Measurements from ENCODE around the gene KMT5B. TPM values are rescaled to one million over a fixed set of nuclear protein-coding genes. Genes with fewer than 3 reads are reported as not detected.
A peak's percentile ranks its signal among the peaks of the same experiment; 100 is the strongest.

The KMT5B gene
- total RNA-seq, 1 experiment from 2014 or later, result 43.8 TPM

GRCh38 chr11:68165601-68166000, 47.5 kb downstream of the KMT5B start (continued):
- no peak for TF ChIP-seq SMAD4 (CRISPR knock-in tag; IDR thresholded peaks at IDR 0.05)

- H3K36me3 Mint-ChIP-seq, result peaks cover 17% of the 10 kb centered on the region
These were observed 48.7 kb downstream of the KMT5B start for GRCh38 chr11:68164437-68164836.

GRCh38 chr11:68163691-68164090, 49.4 kb downstream of the KMT5B start:
- Mint-ChIP-seq H3K36me3 (peaks cover 14% of the 10 kb centered on the region), H3K27ac (peak overlapping the region; percentile 42; the same call in 1 of the 2 replicates), H3K9me3 (no peaks in the 10 kb centered on the region), H3K4me1 (peaks cover 4% of the 10 kb centered on the region; the same call in 1 of the 2 replicates), H3K4me3 (no peak overlapping the region), H3K27me3 (ENCODE audit: low read depth) (no peaks in the 10 kb centered on the region)
- DNase-seq (ENCODE audit: low spot score) (no peak), ATAC-seq (no peak)
- ChIA-PET CTCF (interaction anchor here (1.3 kb wide), 1 partner anchor 69 kb away, joined by 3 read pairs; no protein-coding TSS in a partner anchor), POLR2A (no interaction called here)
- TF ChIP-seq ATF1 (CRISPR knock-in tag; IDR thresholded peaks at IDR 0.05) (no peak), FOXK1 (CRISPR knock-in tag; IDR thresholded peaks at IDR 0.05) (no peak)

More at GRCh38 chr11:68164437-68164836, 48.7 kb downstream of the KMT5B start:
- TF ChIP-seq ATF1 (CRISPR knock-in tag; IDR thresholded peaks at IDR 0.05) (no peak), ZNF317 (CRISPR knock-in tag; IDR thresholded peaks at IDR 0.05; ENCODE audit: borderline replicate concordance, low read depth) (no peak), STAT6 (CRISPR knock-in tag; conservative IDR thresholded peaks at IDR 0.05; ENCODE audit: low read depth) (no peak), USF1 (CRISPR knock-in tag; IDR thresholded peaks at IDR 0.05) (no peak), TEAD1 (CRISPR knock-in tag; IDR thresholded peaks at IDR 0.05) (no peak), MYBL2 (CRISPR knock-in tag; IDR thresholded peaks at IDR 0.05) (no peak), CREM (CRISPR knock-in tag; IDR thresholded peaks at IDR 0.05) (no peak), FOXJ3 (CRISPR knock-in tag; IDR thresholded peaks at IDR 0.05; ENCODE audit: borderline replicate concordance) (no peak), E2F5 (CRISPR knock-in tag; IDR thresholded peaks at IDR 0.05) (no peak), ZBTB43 (CRISPR knock-in tag; IDR thresholded peaks at IDR 0.05) (no peak)
- POLR2A ChIA-PET, result no interaction called here
- H3K9me3 Mint-ChIP-seq, result no peaks in the 10 kb centered on the region
- peaks cover 4% of the 10 kb centered on the region; the same call in 1 of the 2 replicates for H3K4me1 Mint-ChIP-seq
- CTCF ChIA-PET, result interaction anchor here (1.3 kb wide), 1 partner anchor 70 kb away, joined by 3 read pairs; no protein-coding TSS in a partner anchor
- DNase-seq (ENCODE audit: low spot score) (no peak), ATAC-seq (no peak)
- H3K27me3 Mint-ChIP-seq (ENCODE audit: low read depth), result no peaks in the 10 kb centered on the region
- H3K4me3 Mint-ChIP-seq, result no peak overlapping the region
- no peak overlapping the region for H3K27ac Mint-ChIP-seq

GRCh38 chr11:68160100-68160695, 52.9 kb downstream of the KMT5B start:
- ChIA-PET POLR2A (no interaction called here), CTCF (no interaction called here)
- H3K27me3 Mint-ChIP-seq (ENCODE audit: low read depth), result no peaks in the 10 kb centered on the region
- peaks cover 11% of the 10 kb centered on the region for H3K36me3 Mint-ChIP-seq
- peak overlapping the region; percentile 50 for H3K27ac Mint-ChIP-seq
- no peak overlapping the region for H3K4me3 Mint-ChIP-seq
- ATAC-seq (no peak), DNase-seq (ENCODE audit: low spot score) (no peak)
- H3K9me3 Mint-ChIP-seq, result no peaks in the 10 kb centered on the region
- peaks cover 4% of the 10 kb centered on the region; the same call in 1 of the 2 replicates for H3K4me1 Mint-ChIP-seq
- no peak for TF ChIP-seq NR2C2 (CRISPR knock-in tag; IDR thresholded peaks at IDR 0.05)
- TF ChIP-seq ZNF121 (CRISPR knock-in tag; IDR thresholded peaks at IDR 0.05), result no peak
- TF ChIP-seq CBFB (CRISPR knock-in tag; IDR thresholded peaks at IDR 0.05; ENCODE audit: low read depth), result no peak
- no peak for TF ChIP-seq PRRX2 (CRISPR knock-in tag; IDR thresholded peaks at IDR 0.05)
- TF ChIP-seq SMAD3 (CRISPR knock-in tag; IDR thresholded peaks at IDR 0.05; ENCODE audit: borderline replicate concordance), result no peak
- TF ChIP-seq AFF4 (CRISPR knock-in tag; IDR thresholded peaks at IDR 0.05; ENCODE audit: borderline replicate concordance), result no peak
- TF ChIP-seq ZBTB43 (CRISPR knock-in tag; IDR thresholded peaks at IDR 0.05), result no peak
- no peak for TF ChIP-seq CREB1 (CRISPR knock-in tag; IDR thresholded peaks at IDR 0.05)
- TF ChIP-seq TCF7 (CRISPR knock-in tag; IDR thresholded peaks at IDR 0.05; ENCODE audit: low read depth), result no peak
